ENCODE data around the gene PARP14. TPM values are rescaled to one million over a fixed set of nuclear protein-coding genes. Genes with fewer than 3 reads are reported as not detected.

PARP14 gene
- total RNA-seq, 2 experiments from 2014 or later, result 53.1 to 53.3 TPM

GRCh38 chr3:122714273-122714672, 33.6 kb downstream of the PARP14 start:
- H3K4me1 Mint-ChIP-seq (ENCODE audit: low read depth), result peaks cover 25% of the 10 kb centered on the region
- peaks cover 60% of the 10 kb centered on the region for H3K36me3 Mint-ChIP-seq (ENCODE audit: low read depth)
- H3K4me3 Mint-ChIP-seq, result no peak overlapping the region
- ChIA-PET CTCF (interaction anchor here (0.8 kb wide), 1 partner anchor 27 kb away, joined by 3 read pairs; no protein-coding TSS in a partner anchor), POLR2A (no interaction called here)
- H3K27me3 Mint-ChIP-seq, result no peaks in the 10 kb centered on the region
- H3K9me3 Mint-ChIP-seq, result no peaks in the 10 kb centered on the region
- DNase-seq (no peak), ATAC-seq (no peak)
- no peak for TF ChIP-seq CTCF (IDR thresholded peaks at IDR 0.05)
- H3K27ac Mint-ChIP-seq, result no peak overlapping the region
- intact Hi-C loops (cut with micrococcal nuclease), result no loop called here

GRCh38 chr3:122716667-122717066, 36.0 kb downstream of the PARP14 start:
- DNase-seq (no peak), ATAC-seq (no peak)
- CTCF ChIA-PET, result no interaction called here
- H3K9me3 Mint-ChIP-seq, result no peaks in the 10 kb centered on the region
- no peak for TF ChIP-seq CTCF (IDR thresholded peaks at IDR 0.05)
- peaks cover 51% of the 10 kb centered on the region for H3K36me3 Mint-ChIP-seq (ENCODE audit: low read depth)
- intact Hi-C loops (cut with micrococcal nuclease), result no loop called here
- H3K4me3 Mint-ChIP-seq, result no peak overlapping the region
- H3K27ac Mint-ChIP-seq, result no peak overlapping the region
- POLR2A ChIA-PET, result no interaction called here
- no peaks in the 10 kb centered on the region for H3K27me3 Mint-ChIP-seq
- H3K4me1 Mint-ChIP-seq (ENCODE audit: low read depth), result peaks cover 3% of the 10 kb centered on the region

- intact Hi-C loops (cut with micrococcal nuclease), result no loop called here
- TF ChIP-seq CTCF (IDR thresholded peaks at IDR 0.05), result no peak
- ChIA-PET POLR2A (interaction anchor here (1.6 kb wide), 1 partner anchor 25 kb away, joined by 3 read pairs; no protein-coding TSS in a partner anchor), CTCF (no interaction called here)
- ATAC-seq, result no peak
- Mint-ChIP-seq H3K4me3 (no peak overlapping the region), H3K27me3 (no peaks in the 10 kb centered on the region), H3K4me1 (ENCODE audit: low read depth) (no peaks in the 10 kb centered on the region), H3K36me3 (ENCODE audit: low read depth) (peaks cover 51% of the 10 kb centered on the region), H3K9me3 (no peaks in the 10 kb centered on the region), H3K27ac (no peak overlapping the region)
- DNase-seq, result no peak
Measured at GRCh38 chr3:122719273-122719921, 38.8 kb downstream of the PARP14 start.

- intact Hi-C loops (cut with micrococcal nuclease), result no loop called here
- DNase-seq (no peak), ATAC-seq (no peak)
- H3K9me3 Mint-ChIP-seq, result peaks cover 4% of the 10 kb centered on the region
- POLR2A ChIA-PET, result no interaction called here
- CTCF ChIA-PET, result no interaction called here
- H3K27me3 Mint-ChIP-seq, result no peaks in the 10 kb centered on the region
- no peak overlapping the region for H3K27ac Mint-ChIP-seq
- no peak for TF ChIP-seq CTCF (IDR thresholded peaks at IDR 0.05)
- no peak overlapping the region for H3K4me3 Mint-ChIP-seq
- peaks cover 53% of the 10 kb centered on the region for H3K36me3 Mint-ChIP-seq (ENCODE audit: low read depth)
- H3K4me1 Mint-ChIP-seq (ENCODE audit: low read depth), result no peaks in the 10 kb centered on the region
Measured at GRCh38 chr3:122725106-122725505, 44.5 kb downstream of the PARP14 start.

- peaks cover 4% of the 10 kb centered on the region for H3K9me3 Mint-ChIP-seq
- intact Hi-C loops (cut with micrococcal nuclease), result no loop called here
- ChIA-PET CTCF (no interaction called here), POLR2A (no interaction called here)
- no peak for TF ChIP-seq CTCF (IDR thresholded peaks at IDR 0.05)
- no peaks in the 10 kb centered on the region for H3K4me1 Mint-ChIP-seq (ENCODE audit: low read depth)
- no peaks in the 10 kb centered on the region for H3K27me3 Mint-ChIP-seq
- peaks cover 47% of the 10 kb centered on the region for H3K36me3 Mint-ChIP-seq (ENCODE audit: low read depth)
- H3K27ac Mint-ChIP-seq, result no peak overlapping the region
- ATAC-seq (no peak), DNase-seq (no peak)
- H3K4me3 Mint-ChIP-seq, result no peak overlapping the region
Measured at GRCh38 chr3:122727294-122727693, 46.7 kb downstream of the PARP14 start.
